SK-N-MC (cell line): ENCODE measurements around the gene CLTCL1.

Experiments
- EZH2 ChIP-seq: fragments of 200-600 bp; sonication (generic); IDR thresholded peaks from one replicate; pipeline ENCODE4 v1.6.1; 2017; ENCODE audit warnings: antibody characterized with exemption
- POLR2AphosphoS5 ChIP-seq: IDR thresholded peaks from 2 replicates; pipeline ENCODE4 v1.6.1; 2012; ENCODE audit warnings: mild to moderate bottlenecking, low read depth, low read length, borderline replicate concordance

GRCh38 chr22:19178657-19179496, 112.6 kb downstream of the CLTCL1 start, which contains the start of gene SLC25A1:
- TF ChIP-seq POLR2AphosphoS5 (peak; percentile 67; the same call in 1 of the 2 replicates), EZH2 (no peak)
